ENCODE data around the gene STXBP6. TPM values are rescaled to one million over a fixed set of nuclear protein-coding genes. Genes with fewer than 3 reads are reported as not detected.

Gene STXBP6
- total RNA-seq, 1 experiment from 2014 or later = 0.27 TPM

DNA sequence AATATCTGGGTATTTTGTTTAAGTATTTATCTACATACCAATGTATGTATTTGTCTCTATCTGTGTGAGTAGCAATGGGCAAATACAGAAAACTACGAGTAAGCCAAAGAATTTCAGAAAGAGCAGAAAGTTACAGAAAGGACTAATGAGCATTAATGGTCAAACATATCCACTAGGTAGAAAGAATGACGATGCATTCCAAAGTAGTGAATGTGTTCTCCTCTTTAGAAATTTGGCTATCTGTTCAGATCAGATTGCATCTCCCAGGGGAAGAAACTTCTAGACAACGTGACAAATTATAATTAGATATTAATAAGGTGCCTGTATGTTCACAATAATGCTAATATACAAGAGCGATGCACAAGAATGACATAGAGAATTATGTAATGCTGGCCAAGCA, 221.5 kb downstream of the STXBP6 start:
- POLR2A ChIA-PET = no interaction called here
- H3K79me2 ChIP-seq (ENCODE audit: insufficient read depth, low read length) = no peaks in the 10 kb centered on the region
- H2AFZ ChIP-seq (ENCODE audit: low read depth, low read length, poor library complexity, severe bottlenecking) = no peak overlapping the region
- intact Hi-C loops (cut with micrococcal nuclease) = no loop called here
- H3K4me1 ChIP-seq (ENCODE audit: control insufficient read depth in 1 of 2, insufficient read depth in 2 of 2, low read length in 2 of 2) = no peaks in the 10 kb centered on the region
- TF ChIP-seq, protein P1, sequence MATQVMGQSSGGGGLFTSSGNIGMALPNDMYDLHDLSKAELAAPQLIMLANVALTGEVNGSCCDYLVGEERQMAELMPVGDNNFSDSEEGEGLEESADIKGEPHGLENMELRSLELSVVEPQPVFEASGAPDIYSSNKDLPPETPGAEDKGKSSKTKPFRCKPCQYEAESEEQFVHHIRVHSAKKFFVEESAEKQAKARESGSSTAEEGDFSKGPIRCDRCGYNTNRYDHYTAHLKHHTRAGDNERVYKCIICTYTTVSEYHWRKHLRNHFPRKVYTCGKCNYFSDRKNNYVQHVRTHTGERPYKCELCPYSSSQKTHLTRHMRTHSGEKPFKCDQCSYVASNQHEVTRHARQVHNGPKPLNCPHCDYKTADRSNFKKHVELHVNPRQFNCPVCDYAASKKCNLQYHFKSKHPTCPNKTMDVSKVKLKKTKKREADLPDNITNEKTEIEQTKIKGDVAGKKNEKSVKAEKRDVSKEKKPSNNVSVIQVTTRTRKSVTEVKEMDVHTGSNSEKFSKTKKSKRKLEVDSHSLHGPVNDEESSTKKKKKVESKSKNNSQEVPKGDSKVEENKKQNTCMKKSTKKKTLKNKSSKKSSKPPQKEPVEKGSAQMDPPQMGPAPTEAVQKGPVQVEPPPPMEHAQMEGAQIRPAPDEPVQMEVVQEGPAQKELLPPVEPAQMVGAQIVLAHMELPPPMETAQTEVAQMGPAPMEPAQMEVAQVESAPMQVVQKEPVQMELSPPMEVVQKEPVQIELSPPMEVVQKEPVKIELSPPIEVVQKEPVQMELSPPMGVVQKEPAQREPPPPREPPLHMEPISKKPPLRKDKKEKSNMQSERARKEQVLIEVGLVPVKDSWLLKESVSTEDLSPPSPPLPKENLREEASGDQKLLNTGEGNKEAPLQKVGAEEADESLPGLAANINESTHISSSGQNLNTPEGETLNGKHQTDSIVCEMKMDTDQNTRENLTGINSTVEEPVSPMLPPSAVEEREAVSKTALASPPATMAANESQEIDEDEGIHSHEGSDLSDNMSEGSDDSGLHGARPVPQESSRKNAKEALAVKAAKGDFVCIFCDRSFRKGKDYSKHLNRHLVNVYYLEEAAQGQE (IDR thresholded peaks at IDR 0.05; ENCODE audit: low read depth) = no peak
- TF ChIP-seq SIN3A (IDR thresholded peaks at IDR 0.05; ENCODE audit: low read depth) = no peak
- TF ChIP-seq CEBPB (IDR thresholded peaks at IDR 0.05; ENCODE audit: low read depth) = no peak
- no peak for TF ChIP-seq POLR2A (IDR thresholded peaks at IDR 0.05; ENCODE audit: borderline replicate concordance, extremely low read depth, insufficient read depth, insufficient read length)
- TF ChIP-seq JUND (IDR thresholded peaks at IDR 0.05) = no peak
- no peak for TF ChIP-seq EZH2phosphoT487 (IDR thresholded peaks at IDR 0.05; ENCODE audit: borderline replicate concordance)
- no peak for TF ChIP-seq SP1 (IDR thresholded peaks at IDR 0.05; ENCODE audit: low read depth)
- no peak for TF ChIP-seq TCF7L2 (IDR thresholded peaks at IDR 0.05; ENCODE audit: borderline replicate concordance, extremely low read depth, insufficient read depth, insufficient read length)
- no peak for TF ChIP-seq YY1 (IDR thresholded peaks at IDR 0.05; ENCODE audit: extremely low read depth, insufficient replicate concordance, low read depth, low read length)
- no peak for TF ChIP-seq ELF1 (IDR thresholded peaks at IDR 0.05; ENCODE audit: borderline replicate concordance, low read depth)
- TF ChIP-seq, protein P2, sequence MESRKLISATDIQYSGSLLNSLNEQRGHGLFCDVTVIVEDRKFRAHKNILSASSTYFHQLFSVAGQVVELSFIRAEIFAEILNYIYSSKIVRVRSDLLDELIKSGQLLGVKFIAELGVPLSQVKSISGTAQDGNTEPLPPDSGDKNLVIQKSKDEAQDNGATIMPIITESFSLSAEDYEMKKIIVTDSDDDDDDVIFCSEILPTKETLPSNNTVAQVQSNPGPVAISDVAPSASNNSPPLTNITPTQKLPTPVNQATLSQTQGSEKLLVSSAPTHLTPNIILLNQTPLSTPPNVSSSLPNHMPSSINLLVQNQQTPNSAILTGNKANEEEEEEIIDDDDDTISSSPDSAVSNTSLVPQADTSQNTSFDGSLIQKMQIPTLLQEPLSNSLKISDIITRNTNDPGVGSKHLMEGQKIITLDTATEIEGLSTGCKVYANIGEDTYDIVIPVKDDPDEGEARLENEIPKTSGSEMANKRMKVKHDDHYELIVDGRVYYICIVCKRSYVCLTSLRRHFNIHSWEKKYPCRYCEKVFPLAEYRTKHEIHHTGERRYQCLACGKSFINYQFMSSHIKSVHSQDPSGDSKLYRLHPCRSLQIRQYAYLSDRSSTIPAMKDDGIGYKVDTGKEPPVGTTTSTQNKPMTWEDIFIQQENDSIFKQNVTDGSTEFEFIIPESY (IDR thresholded peaks at IDR 0.05; ENCODE audit: extremely low read depth, insufficient replicate concordance, low read length) = no peak
- no peak for TF ChIP-seq RAD21 (IDR thresholded peaks at IDR 0.05; ENCODE audit: low read depth)
- TF ChIP-seq, protein P3, sequence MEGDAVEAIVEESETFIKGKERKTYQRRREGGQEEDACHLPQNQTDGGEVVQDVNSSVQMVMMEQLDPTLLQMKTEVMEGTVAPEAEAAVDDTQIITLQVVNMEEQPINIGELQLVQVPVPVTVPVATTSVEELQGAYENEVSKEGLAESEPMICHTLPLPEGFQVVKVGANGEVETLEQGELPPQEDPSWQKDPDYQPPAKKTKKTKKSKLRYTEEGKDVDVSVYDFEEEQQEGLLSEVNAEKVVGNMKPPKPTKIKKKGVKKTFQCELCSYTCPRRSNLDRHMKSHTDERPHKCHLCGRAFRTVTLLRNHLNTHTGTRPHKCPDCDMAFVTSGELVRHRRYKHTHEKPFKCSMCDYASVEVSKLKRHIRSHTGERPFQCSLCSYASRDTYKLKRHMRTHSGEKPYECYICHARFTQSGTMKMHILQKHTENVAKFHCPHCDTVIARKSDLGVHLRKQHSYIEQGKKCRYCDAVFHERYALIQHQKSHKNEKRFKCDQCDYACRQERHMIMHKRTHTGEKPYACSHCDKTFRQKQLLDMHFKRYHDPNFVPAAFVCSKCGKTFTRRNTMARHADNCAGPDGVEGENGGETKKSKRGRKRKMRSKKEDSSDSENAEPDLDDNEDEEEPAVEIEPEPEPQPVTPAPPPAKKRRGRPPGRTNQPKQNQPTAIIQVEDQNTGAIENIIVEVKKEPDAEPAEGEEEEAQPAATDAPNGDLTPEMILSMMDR (IDR thresholded peaks at IDR 0.05 in 2 of 3, conservative IDR thresholded peaks at IDR 0.05 in 1 of 3; ENCODE audit: borderline replicate concordance in 1 of 3, insufficient read depth in 1 of 3, low read depth in 2 of 3, low read length in 2 of 3) = no peak
- no peak for TF ChIP-seq SRF (IDR thresholded peaks at IDR 0.05; ENCODE audit: low read depth)
- no peak for TF ChIP-seq CBX3 (IDR thresholded peaks at IDR 0.05; ENCODE audit: low read depth)
- no peak for TF ChIP-seq FOSL1 (IDR thresholded peaks at IDR 0.05; ENCODE audit: low read depth)
- no peak overlapping the region for H3K4me3 ChIP-seq (replicated peaks in 1 of 2; ENCODE audit: low read depth in 1 of 2, low read length in 2 of 2)
- RAD21 ChIA-PET (ENCODE audit: low non-redundant PET in 1 of 2, low total read pairs in 2 of 2, uncharacterized antibody in 2 of 2, unreplicated experiment in 2 of 2) = no interaction called here
- H3K27me3 ChIP-seq (ENCODE audit: insufficient read depth, low read length) = no peaks in the 10 kb centered on the region
- no peak for DNase-seq (ENCODE audit: low read depth, low spot score)
- CTCF ChIA-PET = no interaction called here
- H3K9ac ChIP-seq (ENCODE audit: low read length) = no peak overlapping the region
- H4K20me1 ChIP-seq (ENCODE audit: insufficient read depth) = no peaks in the 10 kb centered on the region
- H3K4me2 ChIP-seq (ENCODE audit: low read length) = no peak overlapping the region
- peaks cover 5 to 8% of the 10 kb centered on the region in 2 experiments; a peak in 3 of 4 replicates for H3K9me3 ChIP-seq (ENCODE audit: control insufficient read depth in 1 of 2, insufficient read depth in 1 of 2, low read depth in 1 of 2, low read length in 2 of 2)
- ATAC-seq = no peak
- BruUV-seq (replicated peaks) = no TSS peak
- no peaks in the 10 kb centered on the region for H3K9me2 ChIP-seq (ENCODE audit: insufficient read depth)
- no peak overlapping the region for H3K27ac ChIP-seq (ENCODE audit: low read depth, low read length)
- no peaks in the 10 kb centered on the region for H3K36me3 ChIP-seq (ENCODE audit: control insufficient read depth in 1 of 2, insufficient read depth in 2 of 2, low read length in 2 of 2)

All from HCT116 (cell line).